ENCODE results near the gene VN1R2. TPM values are rescaled to one million over a fixed set of nuclear protein-coding genes. Genes with fewer than 3 reads are reported as not detected.
"Not testable (repeated sequence)": the region's sequence is repeated elsewhere in the genome, so short reads cannot be mapped to it uniquely, and the experiment has no call there.

VN1R2 gene
- total RNA-seq, 1 donor from 2014 or later: not detected

DNA sequence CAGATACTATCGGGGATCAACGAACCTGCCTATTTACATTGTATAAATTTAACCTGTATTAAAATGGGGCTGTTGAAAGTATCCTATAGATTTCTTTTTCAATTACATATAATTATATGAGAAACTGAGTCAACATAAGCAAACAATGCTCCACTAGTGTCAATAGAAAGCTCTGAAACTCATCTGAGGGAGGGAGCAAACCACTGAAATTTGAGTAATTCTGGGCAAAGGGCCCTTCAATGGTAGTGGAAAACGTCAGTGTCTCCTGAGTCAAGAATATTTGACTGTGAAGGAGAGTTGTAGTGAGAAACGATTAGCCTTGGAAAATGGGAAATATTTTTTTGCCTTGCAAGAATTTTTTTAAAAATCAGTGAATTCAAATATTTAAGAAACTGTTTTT is 27.0 kb downstream of the VN1R2 start:
- no peaks in the 10 kb centered on the region for H3K4me1 Mint-ChIP-seq
- DNase-seq (ENCODE audit: low read depth, low spot score): no peak
- H3K27ac Mint-ChIP-seq (ENCODE audit: unreplicated experiment): no peak overlapping the region
- TF ChIP-seq, protein P1, sequence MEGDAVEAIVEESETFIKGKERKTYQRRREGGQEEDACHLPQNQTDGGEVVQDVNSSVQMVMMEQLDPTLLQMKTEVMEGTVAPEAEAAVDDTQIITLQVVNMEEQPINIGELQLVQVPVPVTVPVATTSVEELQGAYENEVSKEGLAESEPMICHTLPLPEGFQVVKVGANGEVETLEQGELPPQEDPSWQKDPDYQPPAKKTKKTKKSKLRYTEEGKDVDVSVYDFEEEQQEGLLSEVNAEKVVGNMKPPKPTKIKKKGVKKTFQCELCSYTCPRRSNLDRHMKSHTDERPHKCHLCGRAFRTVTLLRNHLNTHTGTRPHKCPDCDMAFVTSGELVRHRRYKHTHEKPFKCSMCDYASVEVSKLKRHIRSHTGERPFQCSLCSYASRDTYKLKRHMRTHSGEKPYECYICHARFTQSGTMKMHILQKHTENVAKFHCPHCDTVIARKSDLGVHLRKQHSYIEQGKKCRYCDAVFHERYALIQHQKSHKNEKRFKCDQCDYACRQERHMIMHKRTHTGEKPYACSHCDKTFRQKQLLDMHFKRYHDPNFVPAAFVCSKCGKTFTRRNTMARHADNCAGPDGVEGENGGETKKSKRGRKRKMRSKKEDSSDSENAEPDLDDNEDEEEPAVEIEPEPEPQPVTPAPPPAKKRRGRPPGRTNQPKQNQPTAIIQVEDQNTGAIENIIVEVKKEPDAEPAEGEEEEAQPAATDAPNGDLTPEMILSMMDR (conservative IDR thresholded peaks at IDR 0.05): no peak
- H3K9me3 Mint-ChIP-seq: peaks cover 3% of the 10 kb centered on the region
- no peak overlapping the region for H3K4me3 Mint-ChIP-seq
- peaks cover 3% of the 10 kb centered on the region for H3K36me3 Mint-ChIP-seq (ENCODE audit: low read depth)
- H3K27me3 Mint-ChIP-seq (ENCODE audit: low read depth): no peaks in the 10 kb centered on the region

DNA sequence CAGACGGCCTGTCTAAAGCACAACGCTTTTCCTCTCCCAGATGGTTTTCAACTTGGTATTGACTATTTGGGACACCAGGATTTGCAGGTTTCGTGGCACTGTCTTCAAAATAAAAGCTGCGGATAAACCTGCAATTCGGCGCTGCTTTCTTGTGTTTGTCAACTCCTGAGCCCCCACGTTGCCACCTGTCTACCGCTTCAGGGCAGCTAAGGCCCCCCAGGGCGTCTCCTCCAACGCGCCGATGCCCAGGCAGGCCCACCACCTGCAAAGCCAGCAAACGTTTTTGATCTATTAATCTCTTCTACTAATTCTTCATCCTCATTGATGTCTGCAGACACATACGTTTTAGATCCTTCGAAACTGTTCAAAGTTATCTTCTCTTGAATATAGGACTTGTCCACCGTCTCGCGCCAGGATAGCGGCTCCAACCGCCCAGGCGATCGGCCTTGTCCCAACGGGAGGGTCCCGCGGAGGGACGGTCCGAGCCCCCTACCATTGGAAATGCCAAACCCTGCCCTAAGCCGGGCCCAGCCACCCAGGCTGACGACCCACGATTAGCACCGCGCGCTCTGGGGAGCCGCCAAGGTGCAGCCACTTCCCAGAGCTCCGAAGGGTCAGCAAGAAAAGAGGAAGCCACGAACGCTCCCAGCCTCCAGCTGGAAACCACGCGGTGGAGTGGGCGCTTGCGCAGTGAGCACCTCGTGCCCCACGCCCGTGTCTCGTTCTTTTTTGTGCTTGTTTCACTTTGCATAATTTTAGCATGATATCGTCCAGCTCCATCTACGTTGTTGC is 32.9 kb downstream of the VN1R2 start:
- peaks cover 3% of the 10 kb centered on the region for H3K36me3 Mint-ChIP-seq (ENCODE audit: low read depth)
- H3K27ac Mint-ChIP-seq (ENCODE audit: unreplicated experiment): no peak overlapping the region
- no peaks in the 10 kb centered on the region for H3K27me3 Mint-ChIP-seq (ENCODE audit: low read depth)
- peaks cover 19% of the 10 kb centered on the region for H3K9me3 Mint-ChIP-seq
- no peaks in the 10 kb centered on the region for H3K4me1 Mint-ChIP-seq
- H3K4me3 Mint-ChIP-seq: no peak overlapping the region
- no peak for DNase-seq (ENCODE audit: low read depth, low spot score)
- TF ChIP-seq, protein P1 (conservative IDR thresholded peaks at IDR 0.05): no peak

DNA sequence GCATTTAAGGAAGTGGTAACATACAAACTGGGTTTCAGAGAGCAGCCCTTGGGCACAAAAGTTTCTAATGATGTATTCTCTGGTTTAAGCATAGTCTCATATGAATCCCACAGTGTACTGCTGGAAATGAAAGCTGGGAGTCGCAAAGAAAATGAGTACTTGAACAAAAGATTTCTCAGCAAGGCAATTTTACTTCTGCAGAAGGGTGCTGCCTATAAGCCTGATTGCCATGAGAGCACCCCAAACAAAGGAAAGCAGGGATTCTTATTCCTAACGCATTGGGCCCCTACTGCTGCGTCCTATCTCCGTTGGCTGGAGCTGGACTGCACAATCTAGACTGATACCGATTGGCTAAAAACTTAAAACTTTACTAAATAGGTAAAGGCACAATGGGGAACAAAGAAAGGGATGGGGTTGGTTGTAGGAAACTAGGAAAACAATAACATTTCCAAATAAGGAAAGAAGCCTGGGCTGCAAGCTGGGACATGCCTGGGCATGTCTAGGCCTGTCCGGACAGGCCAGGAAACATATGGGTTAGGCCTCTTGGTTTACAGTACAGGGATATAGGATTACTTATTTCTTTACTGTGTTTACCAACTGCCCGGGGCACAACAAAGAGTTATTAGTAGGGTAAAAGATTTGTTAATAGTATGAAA is 36.8 kb downstream of the VN1R2 start:
- Mint-ChIP-seq H3K9me3 (peaks cover 20% of the 10 kb centered on the region), H3K27ac (ENCODE audit: unreplicated experiment) (no peak overlapping the region), H3K4me1 (no peaks in the 10 kb centered on the region), H3K27me3 (ENCODE audit: low read depth) (no peaks in the 10 kb centered on the region), H3K4me3 (no peak overlapping the region), H3K36me3 (ENCODE audit: low read depth) (peaks cover 2% of the 10 kb centered on the region)
- no peak for DNase-seq (ENCODE audit: low read depth, low spot score)
- TF ChIP-seq, protein P1 (conservative IDR thresholded peaks at IDR 0.05): no peak

DNA sequence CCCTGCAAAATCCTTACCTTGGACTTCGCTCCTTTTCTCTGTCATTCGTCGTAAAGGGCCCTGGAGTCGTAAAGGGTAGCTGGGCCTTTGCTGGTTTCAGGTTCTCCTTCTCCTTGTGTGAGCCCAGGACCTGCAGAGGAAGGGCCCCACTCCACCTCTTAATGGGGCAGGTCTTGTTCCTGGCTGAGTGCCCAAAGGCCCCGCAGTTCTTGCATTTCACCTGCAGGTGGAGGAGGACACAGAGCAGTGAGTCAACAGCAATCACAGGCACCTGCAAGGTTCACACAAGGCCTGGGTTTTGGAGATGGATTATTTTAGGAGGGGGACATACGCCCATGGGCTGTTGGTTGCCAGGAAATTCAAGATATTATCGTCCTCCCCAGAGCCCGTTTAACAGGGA is 43.2 kb downstream of the VN1R2 start:
- peaks cover 12% of the 10 kb centered on the region for H3K27me3 Mint-ChIP-seq (ENCODE audit: low read depth)
- not testable (repeated sequence) for H3K4me1 Mint-ChIP-seq; H3K4me3 Mint-ChIP-seq; H3K27ac Mint-ChIP-seq (ENCODE audit: unreplicated experiment); DNase-seq (ENCODE audit: low read depth, low spot score); H3K36me3 Mint-ChIP-seq (ENCODE audit: low read depth); H3K9me3 Mint-ChIP-seq

DNA sequence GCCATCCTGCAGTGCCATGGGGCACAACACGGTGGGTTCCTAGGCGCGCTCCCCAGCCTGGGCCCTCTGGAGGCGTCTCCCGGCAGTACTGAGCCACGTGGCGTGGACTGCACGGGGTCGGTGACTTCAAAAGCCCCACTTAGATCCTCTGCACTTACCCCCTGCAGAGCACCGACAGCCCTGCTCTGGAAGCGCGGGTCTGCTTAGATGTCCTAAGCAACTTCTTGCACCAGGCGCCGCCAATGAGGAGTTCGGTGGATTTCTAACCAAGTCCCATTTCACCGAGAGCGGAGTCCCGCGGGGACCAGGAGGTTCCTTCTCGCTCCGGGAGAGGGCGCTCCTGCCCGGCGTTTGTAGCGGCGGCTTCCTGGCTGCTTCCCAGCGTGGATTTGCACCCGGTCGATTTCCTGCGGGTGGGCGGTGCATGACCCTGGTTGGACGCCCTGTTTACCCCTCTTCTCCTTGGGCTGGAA is 50.3 kb downstream of the VN1R2 start:
- TF ChIP-seq, protein P1 (conservative IDR thresholded peaks at IDR 0.05): peak; percentile 76
- peak; percentile 26 for DNase-seq (ENCODE audit: low read depth, low spot score)
- Mint-ChIP-seq H3K4me1 (no peaks in the 10 kb centered on the region), H3K36me3 (ENCODE audit: low read depth) (no peaks in the 10 kb centered on the region), H3K27ac (ENCODE audit: unreplicated experiment) (no peak overlapping the region), H3K9me3 (peaks cover 15% of the 10 kb centered on the region), H3K27me3 (ENCODE audit: low read depth) (peaks cover 50% of the 10 kb centered on the region), H3K4me3 (no peak overlapping the region)

Other genes starting within 250 kb of the VN1R2 start
- gene ERVV-1, start 244.4 kb upstream of the VN1R2 start, total RNA-seq: not detected in 2 replicates
- gene ERVV-2, start 213.6 kb upstream of the VN1R2 start, total RNA-seq: not detected in 2 replicates
- gene ZNF160, start 154.9 kb upstream of the VN1R2 start, total RNA-seq: 22.7 and 23.8 TPM in 2 replicates
- 12.6 and 13.6 TPM in 2 replicates for gene ZNF415, start 125.4 kb upstream of the VN1R2 start, total RNA-seq
- 14.5 and 15.8 TPM in 2 replicates for gene ZNF347, start 99.2 kb upstream of the VN1R2 start, total RNA-seq
- gene ZNF665, start 64.9 kb upstream of the VN1R2 start, total RNA-seq: 5.2 and 8.2 TPM in 2 replicates
- gene ZNF677, start 3.4 kb upstream of the VN1R2 start, total RNA-seq: 26.3 and 27.0 TPM in 2 replicates
- not detected in 2 replicates for gene VN1R4, start 9.4 kb downstream of the VN1R2 start, total RNA-seq
- gene ZNF845, start 75.5 kb downstream of the VN1R2 start, total RNA-seq: 7.9 and 8.2 TPM in 2 replicates
- 6.9 and 8.4 TPM in 2 replicates for gene ZNF525, start 107.4 kb downstream of the VN1R2 start, total RNA-seq
- 10.1 and 10.8 TPM in 2 replicates for gene ZNF765, start 136.9 kb downstream of the VN1R2 start, total RNA-seq
- gene ZNF761, start 173.7 kb downstream of the VN1R2 start, total RNA-seq: 10.0 and 10.5 TPM in 2 replicates
- gene ZNF813, start 209.4 kb downstream of the VN1R2 start, total RNA-seq: 8.2 and 8.6 TPM in 2 replicates